ENCODE measurements around the gene NKAP.
"Not testable (repeated sequence)": the region's sequence is repeated elsewhere in the genome, so short reads cannot be mapped to it uniquely, and the experiment has no call there.

Gene NKAP

GRCh38 chrX:119943185-119943988 lies at the start of gene NKAP:
TSS of gene NKAP (minus strand) at chrX:119943751. CDS start at chrX:119943605, 146 bp downstream.
- DNase-seq: peak; percentile 37

DNA sequence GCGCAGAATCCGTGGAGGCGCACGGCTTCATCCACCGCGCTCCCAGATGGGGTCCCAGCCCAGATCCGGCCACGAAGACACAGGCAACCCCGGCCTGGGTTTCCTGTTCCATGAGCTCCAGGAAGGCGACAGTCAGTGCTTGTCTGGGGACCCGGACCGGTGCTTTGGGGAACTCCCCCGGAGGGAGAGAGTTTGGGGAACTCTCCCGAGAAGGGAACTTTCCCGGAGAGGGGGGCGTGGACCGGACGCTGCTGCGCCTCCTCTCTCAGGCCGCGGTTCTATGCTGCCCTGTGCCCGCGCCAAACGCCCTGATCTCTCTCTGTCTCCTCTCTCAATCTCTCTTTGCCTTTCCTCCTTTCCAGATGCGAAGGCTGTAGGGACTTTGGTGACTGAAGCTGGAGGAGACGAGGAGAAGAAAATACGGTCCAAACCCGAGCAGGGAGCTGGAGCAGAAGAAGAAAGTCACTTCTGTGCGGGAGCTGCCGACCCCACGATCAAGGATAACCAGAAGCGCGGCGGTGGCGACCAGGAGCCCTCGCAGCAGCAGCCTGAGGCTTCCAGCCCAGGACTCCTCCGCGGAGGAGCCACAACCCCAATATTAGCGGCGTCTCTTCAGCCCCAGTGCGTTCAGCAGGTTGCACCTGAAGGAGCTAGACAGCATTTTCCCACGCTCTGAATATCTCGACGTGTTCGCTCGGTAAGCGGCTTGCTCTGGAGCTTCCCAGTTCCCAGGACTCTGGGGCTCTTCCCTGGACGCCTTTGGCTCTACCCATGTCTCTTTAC lies 47.6 kb upstream of the NKAP start:
- no peak for DNase-seq

GRCh38 chrX:119990556-119991004 lies 47.0 kb upstream of the NKAP start:
- no peak for DNase-seq

DNA sequence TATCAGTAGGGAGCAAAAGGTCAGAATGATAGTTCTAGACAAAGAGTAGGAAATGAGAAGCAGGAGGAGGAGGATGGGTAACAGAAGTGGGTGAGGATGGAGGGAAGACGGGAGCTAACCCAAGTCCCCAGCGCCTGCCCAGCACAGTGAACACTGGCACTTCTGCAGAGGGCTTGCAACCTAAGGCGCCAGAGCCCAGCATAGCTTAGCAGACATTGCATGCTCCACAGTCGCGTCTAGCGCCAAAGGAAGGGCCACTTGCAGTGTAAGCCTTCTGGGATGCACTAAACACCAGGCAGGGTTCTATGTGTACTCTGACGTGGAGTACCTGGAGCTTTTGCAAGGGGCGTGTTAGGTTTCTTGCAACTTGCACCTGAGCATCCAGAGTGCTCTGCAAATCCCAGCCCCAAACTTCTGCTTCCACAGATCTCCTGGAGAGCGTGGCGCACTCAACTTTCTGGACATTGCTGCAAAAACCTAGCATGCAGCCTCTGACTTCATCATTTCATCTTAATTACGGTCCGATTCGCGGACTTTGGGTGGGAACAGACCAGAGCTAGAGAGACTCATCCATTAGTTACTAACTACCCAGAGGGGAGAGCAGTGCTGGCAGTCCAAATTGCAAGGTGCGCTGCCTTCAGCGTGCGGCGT lies 46.5 kb upstream of the NKAP start:
- DNase-seq: no peak

GRCh38 chrX:119986203-119986602 lies 42.7 kb upstream of the NKAP start:
- no peak for DNase-seq

DNA sequence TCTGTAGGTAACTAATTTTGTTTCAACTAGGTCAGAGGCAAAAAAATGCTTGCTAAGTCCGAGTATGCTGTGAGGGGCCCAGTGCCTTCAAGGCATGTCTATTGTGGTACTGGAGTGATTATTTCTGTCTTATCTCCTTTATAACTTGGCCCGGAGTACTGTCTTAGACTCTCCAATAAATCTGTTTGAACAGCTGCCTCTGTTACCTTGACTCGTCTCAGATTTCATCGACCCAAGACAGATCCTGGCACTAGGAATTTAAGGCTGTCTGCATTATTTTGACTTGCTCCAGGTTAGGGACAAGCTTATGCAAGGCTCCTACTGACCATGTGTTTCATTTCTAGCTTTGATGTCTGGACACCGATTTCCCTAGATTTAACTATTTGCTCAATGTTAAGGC lies 41.1 kb upstream of the NKAP start:
- DNase-seq: peak; percentile 15

- no peak for DNase-seq
These were observed 39.9 kb upstream of the NKAP start for GRCh38 chrX:119983494-119983893.

DNA sequence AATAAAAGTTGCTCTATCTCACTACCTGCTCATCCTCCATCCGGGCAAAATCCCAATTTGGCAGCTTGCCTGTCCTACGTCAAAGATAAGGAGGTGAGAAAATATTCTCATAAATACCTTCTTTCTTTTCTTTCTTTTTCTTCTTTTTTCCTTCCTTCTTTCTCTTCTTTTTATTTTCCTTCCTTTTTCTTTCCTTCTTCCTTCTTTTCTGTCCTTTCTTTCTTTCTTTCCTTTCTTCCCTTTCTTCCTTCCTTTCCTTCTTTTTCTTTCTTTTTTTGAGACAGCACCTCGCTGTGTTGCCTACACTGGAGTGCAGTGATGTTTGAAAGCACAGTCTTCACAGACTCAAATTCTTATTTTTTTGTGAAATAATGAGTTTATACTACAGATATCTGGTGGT lies 38.6 kb upstream of the NKAP start:
- DNase-seq: no peak

DNA sequence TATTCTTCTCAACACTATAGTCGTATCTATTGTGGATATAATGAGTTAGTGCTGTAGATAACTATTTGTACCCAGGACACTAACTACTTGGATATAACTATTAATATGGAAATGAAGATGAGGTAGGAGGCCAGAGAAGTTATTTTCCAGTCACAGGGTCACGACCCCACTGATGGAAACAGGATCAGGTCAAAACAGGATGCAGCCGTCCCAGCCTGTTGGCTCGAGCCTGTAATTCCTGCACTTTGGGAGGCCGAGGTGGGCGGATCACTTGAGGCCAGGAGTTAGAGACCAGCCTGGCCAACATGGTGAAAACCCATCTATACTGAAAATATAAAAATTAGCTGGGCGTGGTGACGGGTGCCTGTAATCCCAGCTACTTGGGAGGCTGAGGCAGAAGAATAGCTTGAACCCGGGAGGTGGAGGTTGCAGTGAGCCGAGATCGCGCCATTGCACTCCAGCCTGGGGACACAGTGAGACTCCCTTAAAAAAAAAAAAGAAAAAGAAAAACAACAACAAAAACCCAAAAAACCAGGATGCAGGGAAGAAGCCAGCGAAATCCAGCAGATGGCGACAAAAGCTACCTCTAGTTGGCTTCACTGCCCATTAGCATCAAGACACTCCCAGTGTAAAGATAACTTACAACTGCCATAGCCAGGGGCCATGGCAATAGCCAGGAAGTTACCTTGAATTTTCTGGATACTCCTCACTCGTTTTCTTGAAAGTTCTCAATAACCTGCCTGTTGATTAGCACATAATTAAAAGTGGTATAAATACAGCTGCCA lies 37.9 kb upstream of the NKAP start:
- DNase-seq: peak; percentile 7

DNA sequence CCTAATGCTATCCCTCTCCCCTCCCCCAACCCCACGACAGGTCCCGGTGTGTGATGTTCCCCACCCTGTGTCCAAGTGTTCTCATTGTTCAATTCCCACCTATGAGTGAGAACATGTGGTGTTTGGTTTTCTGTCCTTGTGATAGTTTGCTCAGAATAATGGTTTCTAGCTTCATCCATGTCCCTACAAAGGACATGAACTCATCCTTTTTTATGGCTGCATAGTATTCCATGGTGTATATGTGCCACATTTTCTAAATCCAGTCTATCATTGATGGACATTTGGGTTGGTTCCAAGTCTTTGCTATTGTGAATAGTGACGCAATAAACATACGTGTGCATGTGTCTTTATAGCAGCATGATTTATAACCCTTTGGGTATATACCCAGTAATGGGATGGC lies 33.6 kb upstream of the NKAP start:
- DNase-seq: not testable (repeated sequence)

- peak; percentile 1 for DNase-seq
These were observed 27.6 kb upstream of the NKAP start for GRCh38 chrX:119971184-119971583.

DNA sequence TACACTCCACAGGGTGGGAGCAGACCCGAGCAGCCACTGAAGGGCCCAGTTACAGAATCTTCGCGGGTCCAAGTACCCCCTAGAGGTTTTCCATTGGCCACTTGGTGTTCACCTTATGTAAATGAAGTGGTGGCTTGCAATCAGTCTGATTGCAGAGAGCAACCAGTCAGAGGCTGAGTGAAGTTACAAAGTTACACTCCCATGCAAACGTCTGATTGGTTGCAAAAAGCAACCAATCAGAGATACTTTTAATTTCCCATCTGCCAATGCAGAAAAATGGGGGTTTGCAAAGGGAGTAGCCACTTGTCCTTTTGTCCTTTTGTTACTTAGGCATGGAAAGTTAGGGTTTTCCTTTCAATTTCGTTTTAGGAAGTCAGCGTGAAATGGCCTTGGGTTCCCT lies 27.0 kb upstream of the NKAP start:
- no peak for DNase-seq

DNA sequence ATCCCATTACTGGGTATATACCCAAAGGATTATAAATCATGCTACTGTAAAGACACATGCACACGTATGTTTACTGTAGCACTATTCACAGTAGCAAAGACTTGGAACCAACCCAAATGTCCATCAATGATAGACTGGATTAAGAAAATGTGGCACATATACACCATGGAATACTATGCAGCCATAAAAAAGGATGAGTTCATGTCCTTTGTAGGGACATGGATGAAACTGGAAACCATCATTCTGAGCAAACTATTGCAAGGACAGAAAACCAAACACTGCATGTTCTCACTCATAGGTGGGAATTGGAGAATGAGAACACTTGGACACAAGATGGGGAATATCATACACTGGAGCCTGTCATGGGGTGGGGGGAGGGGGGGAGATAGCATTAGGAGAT lies 23.3 kb upstream of the NKAP start:
- DNase-seq: not testable (repeated sequence)

- DNase-seq: no peak
These were observed 17.1 kb upstream of the NKAP start for GRCh38 chrX:119960625-119961024.

DNA sequence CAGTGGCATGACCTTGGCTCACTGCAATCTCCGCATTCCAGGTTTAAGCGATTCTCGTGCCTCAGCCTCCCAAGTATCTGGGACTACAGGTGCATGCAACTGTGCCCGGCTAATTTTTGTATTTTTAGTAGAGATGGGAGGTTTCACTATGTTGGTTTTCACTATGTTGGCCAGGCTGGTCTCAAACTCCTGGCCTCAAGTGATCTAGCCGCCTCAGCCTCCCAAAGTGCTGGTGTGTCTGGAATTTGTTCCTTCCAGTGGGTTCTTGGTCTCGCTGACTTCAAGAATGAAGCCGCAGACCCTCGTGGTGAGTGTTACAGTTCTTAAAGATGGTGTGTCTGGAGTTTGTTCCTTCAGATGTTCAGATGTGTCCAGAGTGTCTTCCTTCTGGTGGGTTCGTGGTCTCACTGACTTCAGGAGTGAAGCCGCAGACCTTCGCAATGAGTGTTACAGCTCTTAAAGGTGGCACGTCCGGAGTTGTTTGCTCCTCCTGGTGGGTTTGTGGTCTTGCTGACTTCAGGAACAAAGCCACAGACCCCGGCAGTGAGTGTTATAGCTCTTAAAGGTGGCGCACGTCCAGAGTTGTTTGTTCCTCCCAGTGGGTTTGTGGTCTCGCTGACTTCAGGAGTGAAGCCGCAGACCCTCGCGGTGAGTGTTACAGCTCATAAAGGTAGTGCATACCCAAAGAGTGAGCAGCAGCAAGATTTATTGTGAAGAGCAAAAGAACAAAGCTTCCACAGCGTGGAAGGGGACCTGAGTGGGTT lies 12.4 kb upstream of the NKAP start:
- not testable (repeated sequence) for DNase-seq

DNA sequence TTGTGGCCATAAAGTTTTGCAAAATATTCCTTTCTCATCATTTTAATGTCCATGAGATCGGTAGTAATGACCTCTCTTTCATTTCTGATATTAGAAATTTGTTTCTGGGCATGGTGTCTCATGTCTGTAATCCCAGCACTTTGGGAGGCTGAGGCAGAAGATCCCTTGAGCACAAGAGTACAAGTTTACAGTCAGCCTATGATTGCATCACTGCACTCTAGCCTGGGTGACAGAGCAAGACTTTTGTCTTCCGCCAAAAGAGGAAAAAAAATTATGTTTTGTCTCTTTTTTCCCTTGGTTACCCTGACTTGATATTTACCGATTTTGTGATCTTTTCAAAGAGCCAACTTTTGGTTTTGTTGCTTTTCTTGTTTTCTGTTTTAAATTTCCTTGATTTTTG lies 10.8 kb upstream of the NKAP start:
- DNase-seq: no peak

GRCh38 chrX:119948381-119948780 lies 4.8 kb upstream of the NKAP start:
- no peak for DNase-seq

GRCh38 chrX:119945481-119945880 lies 1.9 kb upstream of the NKAP start:
- DNase-seq: no peak

DNA sequence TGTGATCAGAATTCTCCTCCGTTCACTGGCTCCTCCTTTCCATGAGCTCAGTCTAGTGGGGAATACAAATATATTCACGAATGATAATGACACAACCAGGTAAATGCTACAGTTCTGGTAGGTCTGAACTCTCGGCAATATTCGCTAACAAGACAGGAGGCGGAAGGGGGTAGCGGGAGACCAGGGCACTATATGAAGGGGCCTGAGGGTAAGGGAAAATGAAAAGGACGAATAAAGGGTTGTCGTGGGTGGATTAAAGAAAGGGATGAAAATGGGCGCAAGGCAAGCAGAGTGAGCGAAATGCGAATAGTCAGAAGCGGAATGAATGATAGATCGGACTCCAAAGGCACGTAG lies 743 bp downstream of the NKAP start:
- DNase-seq: no peak

DNA sequence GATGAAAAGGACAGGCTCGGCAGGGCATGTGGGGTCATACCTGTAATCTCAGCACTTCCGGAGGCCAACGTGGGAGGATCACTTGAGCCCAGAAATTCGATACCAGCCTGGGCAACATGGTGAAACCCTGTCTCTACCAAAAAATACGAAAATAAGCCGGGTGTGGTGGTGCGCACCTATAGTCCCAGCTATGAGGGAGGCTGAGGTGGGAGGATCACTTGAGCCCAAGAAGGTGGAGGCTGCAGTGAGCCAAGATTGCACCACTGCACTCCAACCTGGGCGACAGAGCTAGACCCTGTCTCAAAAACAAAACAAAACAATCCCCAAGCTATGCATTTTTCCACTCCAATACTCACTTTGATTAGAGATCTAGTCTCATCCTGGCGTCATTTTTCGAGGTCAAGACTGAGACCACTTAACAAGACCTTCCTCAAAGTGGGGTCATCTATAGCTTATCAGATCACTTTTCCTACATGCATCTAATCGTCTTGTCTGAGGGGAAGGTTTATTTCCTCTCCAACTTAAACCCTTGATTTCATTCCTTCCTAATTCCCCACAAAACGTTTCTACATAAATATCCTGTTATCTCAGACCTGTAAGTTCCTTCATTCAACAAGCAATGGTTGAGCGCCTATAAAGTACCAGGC lies 1.3 kb downstream of the NKAP start:
- no peak for DNase-seq

DNA sequence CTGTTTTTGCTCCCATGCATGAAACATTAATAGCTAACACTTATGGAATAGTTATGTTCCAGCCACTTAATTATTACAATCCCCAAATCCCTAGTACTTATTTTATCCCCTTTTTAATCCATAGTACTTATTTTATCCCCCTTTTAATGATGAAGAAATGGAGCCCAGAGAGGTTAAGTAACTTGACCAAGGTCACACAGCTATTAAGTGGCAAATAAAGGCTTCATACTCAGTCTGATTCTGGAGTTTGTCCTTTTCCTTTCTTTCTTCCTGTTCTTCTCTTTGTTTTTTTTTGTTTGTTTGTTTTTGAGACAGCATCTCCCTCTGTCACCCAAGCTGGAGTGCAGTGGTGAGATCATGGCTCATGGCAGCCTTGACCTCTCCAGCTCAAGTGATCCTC lies 2.2 kb downstream of the NKAP start:
- DNase-seq: no peak

All from NCI-H2029 treated with DMSO at 0.1 percent for 48 hours (cell line).